SK-N-SH (cell line): ENCODE measurements around the gene PARD3B. TPM values are rescaled to one million over a fixed set of nuclear protein-coding genes. Genes with fewer than 3 reads are reported as not detected.

Source experiments
- CTCF ChIA-PET: fragments of 300-600, 350-600 bp; formaldehyde crosslinking; extraction: SDS; loops from one replicate; lab custom pipeline; 2021; lab: Yijun Ruan, JAX
- POLR2A ChIA-PET: fragments of 350-600 bp; sonication (Branson Sonifier 250); formaldehyde crosslinking; extraction: SDS; loops from one replicate; lab custom pipeline; 2020; ENCODE audit warnings: antibody characterized with exemption, inconsistent platforms; lab: Yijun Ruan, JAX
- DNase-seq: peaks from one replicate; pipeline ENCODE4 v3.0.0; 2012
- H2AFZ ChIP-seq: fragments of 200-600 bp; sonication (generic); 2 replicates; pipeline ENCODE4 v1.8.1; 2016; ENCODE audit warnings: antibody characterized with exemption, mild to moderate bottlenecking, low read depth
- H3F3A ChIP-seq: fragments of 200-600 bp; sonication (generic); replicated peaks from 2 replicates; pipeline ENCODE3; 2016; ENCODE audit warnings: antibody characterized with exemption, mild to moderate bottlenecking; ENCODE audit not compliant: insufficient read depth
- H3K27ac ChIP-seq, 2 experiments: fragments of 200-500 bp in 1 of 2; fragments of 200-600 bp in 1 of 2; sonication (Bioruptor generic) in 1 of 2; sonication (generic), shearing (Covaris generic) in 1 of 2; 2 replicates each; pipeline versions ENCODE4 v1.5.1 to v1.6.1; 2014 to 2016; ENCODE audit warnings: low read depth in 2 of 2, inconsistent platforms in 1 of 2, low read length in 1 of 2, mild to moderate bottlenecking in 1 of 2, mixed read lengths in 1 of 2
- H3K27me3 ChIP-seq: fragments of 200-600 bp; sonication (generic), shearing (Covaris generic); 2 replicates; pipeline ENCODE4 v1.6.1; 2016; ENCODE audit warnings: mixed run types; ENCODE audit not compliant: insufficient read depth
- H3K36me3 ChIP-seq, 2 experiments: fragments of 200-500 bp in 1 of 2; fragments of 200-600 bp in 1 of 2; sonication (Bioruptor generic) in 1 of 2; sonication (generic) in 1 of 2; replicated peaks in 1 of 2; 2 replicates each; pipeline versions ENCODE3 to v1.5.1; 2014 to 2016; ENCODE audit warnings: low read length in 1 of 2, mild to moderate bottlenecking in 1 of 2; ENCODE audit not compliant: insufficient read depth in 2 of 2, control insufficient read depth in 1 of 2
- H3K4me1 ChIP-seq, 2 experiments: fragments of 200-500 bp in 1 of 2; fragments of 200-600 bp in 1 of 2; sonication (Bioruptor generic) in 1 of 2; sonication (generic), shearing (Covaris generic) in 1 of 2; 2 replicates each; pipeline versions ENCODE4 v1.5.1 to v1.6.1; 2014 to 2016; ENCODE audit warnings: low read depth in 1 of 2, low read length in 1 of 2, mixed run types in 1 of 2; ENCODE audit not compliant: insufficient read depth in 2 of 2, control insufficient read depth in 1 of 2
- H3K4me2 ChIP-seq: fragments of 200-600 bp; sonication (generic), shearing (Covaris generic); 2 replicates; pipeline ENCODE4 v1.6.1; 2017; ENCODE audit warnings: mixed run types
- H3K4me3 ChIP-seq, 2 experiments: fragments of 200-500 bp in 1 of 2; fragments of 200-600 bp in 1 of 2; sonication (Bioruptor generic) in 1 of 2; sonication (generic), shearing (Covaris generic) in 1 of 2; 2 replicates each; pipeline versions ENCODE4 v1.5.1 to v1.8.1; 2014 to 2016; ENCODE audit warnings: low read depth in 2 of 2, inconsistent platforms in 1 of 2, low read length in 1 of 2, mild to moderate bottlenecking in 1 of 2, mixed read lengths in 1 of 2, moderate library complexity in 1 of 2
- H3K79me2 ChIP-seq: fragments of 200-600 bp; sonication (generic); 2 replicates; pipeline ENCODE4 v1.8.1; 2017; ENCODE audit warnings: mild to moderate bottlenecking; ENCODE audit not compliant: insufficient read depth
- H3K9ac ChIP-seq: fragments of 200-600 bp; sonication (generic); 2 replicates; pipeline ENCODE4 v1.6.1; 2017; ENCODE audit warnings: mixed run types
- H3K9me2 ChIP-seq: fragments of 200-600 bp; sonication (generic); 2 replicates; pipeline ENCODE4 v1.6.1; 2017; ENCODE audit warnings: mixed run types
- H3K9me3 ChIP-seq: fragments of 200-600 bp; sonication (generic); 2 replicates; pipeline ENCODE4 v1.6.1; 2017; ENCODE audit warnings: mixed run types, mild to moderate bottlenecking, moderate library complexity
- H4K20me1 ChIP-seq: fragments of 200-600 bp; sonication (generic); 2 replicates; pipeline ENCODE4 v1.6.1; 2017; ENCODE audit warnings: mild to moderate bottlenecking, mixed run types; ENCODE audit not compliant: insufficient read depth
- CTCF ChIP-seq: fragments of 200-600 bp; sonication (generic); IDR thresholded peaks from 2 replicates; pipeline ENCODE4 v1.6.1; 2017; ENCODE audit warnings: antibody characterized with exemption, mild to moderate bottlenecking, moderate library complexity
- EP300 ChIP-seq, 2 experiments: IDR thresholded peaks; 2 replicates each; pipeline versions ENCODE4 v1.4.0 to v1.6.1; 2012; ENCODE audit warnings: borderline replicate concordance in 1 of 2, low read depth in 1 of 2, low read length in 1 of 2
- EZH2phosphoT487 ChIP-seq: fragments of 200-600 bp; sonication (generic); IDR thresholded peaks from 2 replicates; pipeline ENCODE4 v1.6.1; 2017; ENCODE audit warnings: low read depth, mixed run types, mild to moderate bottlenecking, antibody characterized with exemption, moderate library complexity, borderline replicate concordance
- FOSL2 ChIP-seq: IDR thresholded peaks from 2 replicates; pipeline ENCODE4 v1.4.0; 2012; ENCODE audit warnings: low read depth, mild to moderate bottlenecking, moderate library complexity, borderline replicate concordance
- GATA2 ChIP-seq: sonication (generic); formaldehyde crosslinking; IDR thresholded peaks from 2 replicates; pipeline ENCODE4 v1.5.0; 2020; ENCODE audit warnings: mild to moderate bottlenecking, missing genetic modification reagents
- JUND ChIP-seq: IDR thresholded peaks from 2 replicates; pipeline ENCODE4 v1.4.0; 2012
- MAX ChIP-seq: IDR thresholded peaks from 2 replicates; pipeline ENCODE4 v1.4.0; 2012; ENCODE audit warnings: low read depth
- MEF2A ChIP-seq: IDR thresholded peaks from 2 replicates; pipeline ENCODE4 v1.4.0; 2012; ENCODE audit warnings: low read depth, borderline replicate concordance
- NFIC ChIP-seq: IDR thresholded peaks from 2 replicates; pipeline ENCODE4 v1.4.0; 2012; ENCODE audit warnings: borderline replicate concordance
- PBX3 ChIP-seq: IDR thresholded peaks from 2 replicates; pipeline ENCODE4; 2012
- POLR2AphosphoS5 ChIP-seq: IDR thresholded peaks from 2 replicates; pipeline ENCODE4 v1.6.1; 2012; ENCODE audit warnings: low read depth, low read length
- RAD21 ChIP-seq: IDR thresholded peaks from 2 replicates; pipeline ENCODE4 v1.6.1; 2012; ENCODE audit warnings: mild to moderate bottlenecking, low read length
- RCOR1 ChIP-seq: fragments of 150-350 bp; IDR thresholded peaks from 2 replicates; pipeline ENCODE4 v1.6.1; 2017; ENCODE audit warnings: antibody characterized with exemption, low read length
- RXRA ChIP-seq: IDR thresholded peaks from 2 replicates; pipeline ENCODE4 v1.4.0; 2012; ENCODE audit warnings: low read depth, mild to moderate bottlenecking, borderline replicate concordance
- TAF1 ChIP-seq: IDR thresholded peaks from 2 replicates; pipeline ENCODE4 v1.6.1; 2012; ENCODE audit warnings: low read depth, mild to moderate bottlenecking, low read length, moderate library complexity, borderline replicate concordance
- TCF12 ChIP-seq: IDR thresholded peaks from 2 replicates; pipeline ENCODE4 v1.4.0; 2012
- TEAD4 ChIP-seq: IDR thresholded peaks from 2 replicates; pipeline ENCODE4 v1.4.0; 2012; ENCODE audit warnings: mild to moderate bottlenecking, borderline replicate concordance; ENCODE audit not compliant: insufficient read depth
- USF1 ChIP-seq: IDR thresholded peaks from 2 replicates; pipeline ENCODE4 v1.4.0; 2012; ENCODE audit warnings: low read depth, borderline replicate concordance
- USF2 ChIP-seq: fragments of 150-350 bp; IDR thresholded peaks from 2 replicates; pipeline ENCODE4 v1.6.1; 2017; ENCODE audit warnings: antibody characterized with exemption, low read length, low read depth, borderline replicate concordance
- YY1 ChIP-seq: IDR thresholded peaks from 2 replicates; pipeline ENCODE4 v1.4.0; 2012; ENCODE audit warnings: low read depth, mild to moderate bottlenecking
- WGBS: methylation state at CpG from one replicate; pipeline ENCODE4 v1.1.6; 2017; ENCODE audit warnings: low lambda C conversion rate; 5-methylcytosine and 5-hydroxymethylcytosine counted together
- polyA plus RNA-seq, 3 experiments: library from polyadenylated mRNA; depleted of rRNA; stranded (reverse); fragments of >200 nt; gene quantifications; 2 replicates each; pipeline ENCODE4 v1.2.3, GENCODE V29; 2012
- TF ChIP-seq, protein P1 (sequence below): IDR thresholded peaks from 2 replicates; pipeline ENCODE4 v1.4.0; 2012; ENCODE audit warnings: low read depth, borderline replicate concordance

Gene PARD3B
- polyA plus RNA-seq, 1 of the 3 experiments (the other 2 are of a cell fraction), result 0.87 TPM

GRCh38 chr2:204986641-204987040 lies 441.4 kb downstream of the PARD3B start:
- no peaks in the 10 kb centered on the region for H3K36me3 ChIP-seq
- WGBS, result 88% methylated on average over 5 of the region's 5 CpGs
- no peak overlapping the region for H2AFZ ChIP-seq
- no peak for DNase-seq
- no peaks in the 10 kb centered on the region for H4K20me1 ChIP-seq
- H3K27ac ChIP-seq, result no peak overlapping the region
- peaks cover 0 to 3% of the 10 kb centered on the region in 2 experiments; a peak in 1 of 4 replicates for H3K4me1 ChIP-seq
- H3K9me2 ChIP-seq, result no peaks in the 10 kb centered on the region
- H3F3A ChIP-seq, result no peaks in the 10 kb centered on the region
- H3K4me3 ChIP-seq, result no peak overlapping the region
- CTCF ChIA-PET, result interaction anchor here (1.1 kb wide), 1 partner anchor 66 kb away, joined by 4 read pairs; no protein-coding TSS in a partner anchor
- H3K79me2 ChIP-seq, result no peaks in the 10 kb centered on the region
- H3K9me3 ChIP-seq, result no peaks in the 10 kb centered on the region
- no peaks in the 10 kb centered on the region for H3K27me3 ChIP-seq
- no peak overlapping the region for H3K4me2 ChIP-seq
- no peak for TF ChIP-seq RAD21
- TF ChIP-seq RCOR1, result no peak
- no peak for TF ChIP-seq RXRA
- no peak for TF ChIP-seq EZH2phosphoT487
- no peak for TF ChIP-seq POLR2AphosphoS5
- no peak for TF ChIP-seq TAF1
- no peak for TF ChIP-seq YY1
- no peak for TF ChIP-seq PBX3
- no peak for TF ChIP-seq MAX
- TF ChIP-seq CTCF, result no peak
- TF ChIP-seq MEF2A, result no peak
- TF ChIP-seq TCF12, result no peak
- TF ChIP-seq, all 33 proteins: peak for 0
- POLR2A ChIA-PET, result interaction anchor here (0.7 kb wide), 1 partner anchor 99 kb away, joined by 3 read pairs; no protein-coding TSS in a partner anchor
- H3K9ac ChIP-seq, result no peak overlapping the region

DNA sequence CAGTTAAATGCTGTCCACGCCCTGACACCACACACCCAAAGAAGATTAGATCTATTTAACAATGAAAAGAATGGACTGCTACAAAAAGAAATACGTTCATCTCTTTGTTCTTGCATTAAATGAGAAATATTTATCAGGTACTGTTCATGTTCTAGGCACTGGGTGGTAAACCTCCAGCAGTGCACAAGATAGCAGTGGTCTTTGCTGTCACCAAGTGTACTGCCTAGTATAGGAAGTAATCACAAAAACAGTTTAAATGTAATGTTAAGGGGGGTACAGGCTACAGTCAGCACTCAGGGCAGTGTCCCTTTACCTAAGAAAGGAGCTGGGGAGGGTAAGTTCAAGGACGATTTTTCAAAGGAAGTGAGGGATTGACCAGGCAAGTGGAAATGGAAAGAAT lies 443.6 kb downstream of the PARD3B start:
- Histone ChIP-seq H3K27me3 (no peaks in the 10 kb centered on the region), H3F3A (no peaks in the 10 kb centered on the region), H4K20me1 (no peaks in the 10 kb centered on the region), H3K9me3 (no peaks in the 10 kb centered on the region), H3K4me3 (no peak overlapping the region), H3K36me3 (no peaks in the 10 kb centered on the region), H3K79me2 (no peaks in the 10 kb centered on the region), H3K9me2 (no peaks in the 10 kb centered on the region), H3K27ac (no peak overlapping the region), H3K4me2 (no peak overlapping the region), H2AFZ (no peak overlapping the region), H3K4me1 (no peaks in the 10 kb centered on the region), H3K9ac (no peak overlapping the region)
- POLR2A ChIA-PET, result no interaction called here
- DNase-seq, result no peak
- CTCF ChIA-PET, result interaction anchor here (1.0 kb wide), 1 partner anchor 39 kb away, joined by 3 read pairs; no protein-coding TSS in a partner anchor
- WGBS, result 64% methylated on average over 3 of the region's 3 CpGs
- no peak for TF ChIP-seq USF2
- TF ChIP-seq USF1, result no peak
- TF ChIP-seq, protein P1, sequence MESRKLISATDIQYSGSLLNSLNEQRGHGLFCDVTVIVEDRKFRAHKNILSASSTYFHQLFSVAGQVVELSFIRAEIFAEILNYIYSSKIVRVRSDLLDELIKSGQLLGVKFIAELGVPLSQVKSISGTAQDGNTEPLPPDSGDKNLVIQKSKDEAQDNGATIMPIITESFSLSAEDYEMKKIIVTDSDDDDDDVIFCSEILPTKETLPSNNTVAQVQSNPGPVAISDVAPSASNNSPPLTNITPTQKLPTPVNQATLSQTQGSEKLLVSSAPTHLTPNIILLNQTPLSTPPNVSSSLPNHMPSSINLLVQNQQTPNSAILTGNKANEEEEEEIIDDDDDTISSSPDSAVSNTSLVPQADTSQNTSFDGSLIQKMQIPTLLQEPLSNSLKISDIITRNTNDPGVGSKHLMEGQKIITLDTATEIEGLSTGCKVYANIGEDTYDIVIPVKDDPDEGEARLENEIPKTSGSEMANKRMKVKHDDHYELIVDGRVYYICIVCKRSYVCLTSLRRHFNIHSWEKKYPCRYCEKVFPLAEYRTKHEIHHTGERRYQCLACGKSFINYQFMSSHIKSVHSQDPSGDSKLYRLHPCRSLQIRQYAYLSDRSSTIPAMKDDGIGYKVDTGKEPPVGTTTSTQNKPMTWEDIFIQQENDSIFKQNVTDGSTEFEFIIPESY, result no peak
- no peak for TF ChIP-seq JUND
- no peak for TF ChIP-seq GATA2
- TF ChIP-seq RXRA, result no peak
- no peak for TF ChIP-seq NFIC
- no peak for TF ChIP-seq FOSL2
- no peak for TF ChIP-seq POLR2AphosphoS5
- no peak for TF ChIP-seq TEAD4
- TF ChIP-seq EP300 (IDR thresholded peaks at IDR 0.05; ENCODE audit: borderline replicate concordance in 1 of 2, low read depth in 1 of 2, low read length in 1 of 2), result no peak
- no peak for TF ChIP-seq RCOR1
